MM.1S (cell line): ENCODE data around the gene FGF8.

Experiments used
- EZH2 ChIP-seq: fragments of 300-600 bp; sonication (generic); optimal IDR thresholded peaks from 2 replicates; pipeline ENCODE3; 2017; ENCODE audit warnings: low read depth, mild to moderate bottlenecking, antibody characterized with exemption, low read length, mixed read lengths
- EZH2phosphoT487 ChIP-seq: fragments of 300-600 bp; sonication (generic); IDR thresholded peaks from 2 replicates; pipeline ENCODE4 v1.6.1; 2018; ENCODE audit warnings: antibody characterized with exemption, low read length
- TF ChIP-seq, protein P1 (sequence below): fragments of 300-600 bp; sonication (generic); IDR thresholded peaks from 2 replicates; pipeline ENCODE4 v1.5.1; 2016; ENCODE audit warnings: antibody characterized with exemption, low read length, mixed read lengths

DNA sequence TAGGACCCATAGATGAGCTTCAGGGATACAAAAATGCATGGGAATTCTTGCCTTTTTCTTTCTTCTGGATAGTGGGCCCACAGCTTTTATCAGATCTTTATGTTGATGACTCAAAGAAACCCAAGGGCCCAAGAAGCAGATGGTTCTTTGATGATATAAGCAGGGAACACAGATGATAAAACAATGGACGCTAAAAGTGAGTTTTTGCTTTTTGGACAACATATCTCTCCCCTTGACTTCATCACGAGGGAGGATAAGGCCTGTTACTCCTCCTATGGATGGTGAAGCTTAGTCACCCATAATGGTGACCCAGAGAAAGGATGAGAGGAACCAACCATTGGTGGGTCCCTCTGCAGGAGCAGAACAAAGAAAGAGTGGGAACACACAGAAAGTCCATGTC, 48.8 kb upstream of the FGF8 start:
- TF ChIP-seq, protein P1, sequence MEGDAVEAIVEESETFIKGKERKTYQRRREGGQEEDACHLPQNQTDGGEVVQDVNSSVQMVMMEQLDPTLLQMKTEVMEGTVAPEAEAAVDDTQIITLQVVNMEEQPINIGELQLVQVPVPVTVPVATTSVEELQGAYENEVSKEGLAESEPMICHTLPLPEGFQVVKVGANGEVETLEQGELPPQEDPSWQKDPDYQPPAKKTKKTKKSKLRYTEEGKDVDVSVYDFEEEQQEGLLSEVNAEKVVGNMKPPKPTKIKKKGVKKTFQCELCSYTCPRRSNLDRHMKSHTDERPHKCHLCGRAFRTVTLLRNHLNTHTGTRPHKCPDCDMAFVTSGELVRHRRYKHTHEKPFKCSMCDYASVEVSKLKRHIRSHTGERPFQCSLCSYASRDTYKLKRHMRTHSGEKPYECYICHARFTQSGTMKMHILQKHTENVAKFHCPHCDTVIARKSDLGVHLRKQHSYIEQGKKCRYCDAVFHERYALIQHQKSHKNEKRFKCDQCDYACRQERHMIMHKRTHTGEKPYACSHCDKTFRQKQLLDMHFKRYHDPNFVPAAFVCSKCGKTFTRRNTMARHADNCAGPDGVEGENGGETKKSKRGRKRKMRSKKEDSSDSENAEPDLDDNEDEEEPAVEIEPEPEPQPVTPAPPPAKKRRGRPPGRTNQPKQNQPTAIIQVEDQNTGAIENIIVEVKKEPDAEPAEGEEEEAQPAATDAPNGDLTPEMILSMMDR = no peak
- TF ChIP-seq EZH2phosphoT487 = no peak
- TF ChIP-seq EZH2 = no peak
